HCT116 (cell line): ENCODE measurements around the gene CERK.

Experiments
- EGR1 ChIP-seq: IDR thresholded peaks from 2 replicates; pipeline ENCODE4 v1.6.1; 2012; ENCODE audit warnings: low read depth
- EZH2 ChIP-seq: fragments of 200-600 bp; sonication (generic); IDR thresholded peaks from 2 replicates; pipeline ENCODE4 v1.6.1; 2017; ENCODE audit warnings: antibody characterized with exemption, mixed run types
- POLR2A ChIP-seq: IDR thresholded peaks from 2 replicates; pipeline ENCODE4 v1.7.0; 2011; ENCODE audit warnings: borderline replicate concordance; ENCODE audit not compliant: insufficient read depth, insufficient read length; ENCODE audit errors: extremely low read depth
- POLR2AphosphoS5 ChIP-seq: IDR thresholded peaks from 2 replicates; pipeline ENCODE4 v1.6.1; 2011; ENCODE audit warnings: mild to moderate bottlenecking, low read depth, low read length, moderate library complexity
- SRF ChIP-seq: IDR thresholded peaks from 2 replicates; pipeline ENCODE4 v1.6.1; 2012; ENCODE audit warnings: low read depth
- YY1 ChIP-seq: IDR thresholded peaks from 2 replicates; pipeline ENCODE4 v1.6.1; 2011; ENCODE audit warnings: low read length, low read depth, moderate library complexity, mild to moderate bottlenecking; ENCODE audit not compliant: insufficient replicate concordance; ENCODE audit errors: extremely low read depth
- ZFX ChIP-seq: fragments of 450-650 bp; IDR thresholded peaks from 2 replicates; pipeline ENCODE4 v1.6.1; 2017
- ZNF274 ChIP-seq: fragments of 200-500 bp; sonication (Bioruptor generic); IDR thresholded peaks from 2 replicates; pipeline ENCODE4 v1.6.1; 2014; ENCODE audit warnings: mild to moderate bottlenecking, low read depth, low read length, inconsistent platforms
- TF ChIP-seq, protein P1 (sequence below), 3 experiments: fragments of 200-600 bp in 1 of 3; sonication (generic) in 1 of 3; IDR thresholded peaks in 2 of 3; conservative IDR thresholded peaks in 1 of 3; 2 replicates each; pipeline ENCODE4 v1.5.1; 2012 to 2017; ENCODE audit warnings: low read depth in 2 of 3, low read length in 2 of 3, antibody characterized with exemption in 1 of 3, borderline replicate concordance in 1 of 3, control low read depth in 1 of 3, mild to moderate bottlenecking in 1 of 3, mixed read lengths in 1 of 3, mixed run types in 1 of 3, moderate library complexity in 1 of 3; ENCODE audit not compliant: insufficient read depth in 1 of 3
- TF ChIP-seq, protein P2 (sequence below): IDR thresholded peaks from 2 replicates; pipeline ENCODE4 v1.6.1; 2012
- TF ChIP-seq, protein P3 (sequence below): IDR thresholded peaks from 2 replicates; pipeline ENCODE4 v1.6.1; 2012

DNA sequence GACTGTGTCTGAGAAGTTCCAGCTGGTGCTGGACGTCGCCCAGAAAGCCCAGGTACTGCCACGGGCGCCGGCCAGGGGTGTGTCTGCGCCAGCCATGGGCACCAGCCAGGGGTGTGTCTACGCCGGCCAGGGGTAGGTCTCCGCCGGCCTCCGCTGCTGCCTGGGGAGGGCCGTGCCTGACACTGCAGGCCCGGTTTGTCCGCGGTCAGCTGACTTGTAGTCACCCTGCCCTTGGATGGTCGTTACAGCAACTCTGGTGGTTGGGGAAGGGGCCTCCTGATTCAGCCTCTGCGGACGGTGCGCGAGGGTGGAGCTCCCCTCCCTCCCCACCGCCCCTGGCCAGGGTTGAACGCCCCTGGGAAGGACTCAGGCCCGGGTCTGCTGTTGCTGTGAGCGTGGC, 69.9 kb downstream of the CERK start:
- TF ChIP-seq, protein P1, sequence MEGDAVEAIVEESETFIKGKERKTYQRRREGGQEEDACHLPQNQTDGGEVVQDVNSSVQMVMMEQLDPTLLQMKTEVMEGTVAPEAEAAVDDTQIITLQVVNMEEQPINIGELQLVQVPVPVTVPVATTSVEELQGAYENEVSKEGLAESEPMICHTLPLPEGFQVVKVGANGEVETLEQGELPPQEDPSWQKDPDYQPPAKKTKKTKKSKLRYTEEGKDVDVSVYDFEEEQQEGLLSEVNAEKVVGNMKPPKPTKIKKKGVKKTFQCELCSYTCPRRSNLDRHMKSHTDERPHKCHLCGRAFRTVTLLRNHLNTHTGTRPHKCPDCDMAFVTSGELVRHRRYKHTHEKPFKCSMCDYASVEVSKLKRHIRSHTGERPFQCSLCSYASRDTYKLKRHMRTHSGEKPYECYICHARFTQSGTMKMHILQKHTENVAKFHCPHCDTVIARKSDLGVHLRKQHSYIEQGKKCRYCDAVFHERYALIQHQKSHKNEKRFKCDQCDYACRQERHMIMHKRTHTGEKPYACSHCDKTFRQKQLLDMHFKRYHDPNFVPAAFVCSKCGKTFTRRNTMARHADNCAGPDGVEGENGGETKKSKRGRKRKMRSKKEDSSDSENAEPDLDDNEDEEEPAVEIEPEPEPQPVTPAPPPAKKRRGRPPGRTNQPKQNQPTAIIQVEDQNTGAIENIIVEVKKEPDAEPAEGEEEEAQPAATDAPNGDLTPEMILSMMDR (IDR thresholded peaks at IDR 0.05 in 2 of 3, conservative IDR thresholded peaks at IDR 0.05 in 1 of 3; ENCODE audit: borderline replicate concordance in 1 of 3, insufficient read depth in 1 of 3, low read depth in 2 of 3, low read length in 2 of 3) = no peak
- TF ChIP-seq EGR1 (no peak), SRF (no peak), POLR2AphosphoS5 (no peak), EZH2 (no peak), POLR2A (no peak), YY1 (no peak), ZNF274 (no peak), ZFX (no peak)
- TF ChIP-seq, protein P2, sequence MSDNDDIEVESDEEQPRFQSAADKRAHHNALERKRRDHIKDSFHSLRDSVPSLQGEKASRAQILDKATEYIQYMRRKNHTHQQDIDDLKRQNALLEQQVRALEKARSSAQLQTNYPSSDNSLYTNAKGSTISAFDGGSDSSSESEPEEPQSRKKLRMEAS = no peak
- TF ChIP-seq, protein P3, sequence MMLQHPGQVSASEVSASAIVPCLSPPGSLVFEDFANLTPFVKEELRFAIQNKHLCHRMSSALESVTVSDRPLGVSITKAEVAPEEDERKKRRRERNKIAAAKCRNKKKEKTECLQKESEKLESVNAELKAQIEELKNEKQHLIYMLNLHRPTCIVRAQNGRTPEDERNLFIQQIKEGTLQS = no peak
